HG02852 (cell line): ENCODE results near the gene SYNPO2.
"Not testable (repeated sequence)": the region's sequence is repeated elsewhere in the genome, so short reads cannot be mapped to it uniquely, and the experiment has no call there.

Experiments used
- ATAC-seq: cut with Tn5 transposase; IDR thresholded peaks from one replicate; pipeline ENCODE4 v1.9.1; 2021; ENCODE audit warnings: mild to moderate bottlenecking, moderate library complexity; ENCODE audit not compliant: unreplicated experiment

Gene SYNPO2

GRCh38 chr4:118995693-118996391 is 107.2 kb downstream of the SYNPO2 start:
- ATAC-seq = no peak

DNA sequence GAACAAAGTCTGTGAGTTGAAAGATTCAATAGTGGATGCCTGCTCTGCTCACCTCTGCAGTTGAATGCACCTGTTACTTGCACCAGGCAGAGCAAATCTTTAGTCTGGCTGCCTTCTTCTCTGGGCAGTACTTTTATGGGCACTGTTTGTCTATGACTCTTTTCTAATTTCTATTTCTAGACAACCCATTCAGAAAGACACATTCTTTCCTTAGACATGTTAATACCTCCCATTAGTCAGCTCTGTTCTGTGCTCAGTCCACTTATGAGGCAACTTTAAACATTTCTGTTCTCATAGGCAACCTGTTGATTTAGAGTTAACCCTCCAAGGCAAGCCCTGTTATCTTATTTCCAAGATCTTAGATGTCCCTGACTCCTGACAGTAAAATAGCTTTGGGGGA is 108.9 kb downstream of the SYNPO2 start:
- no peak for ATAC-seq

DNA sequence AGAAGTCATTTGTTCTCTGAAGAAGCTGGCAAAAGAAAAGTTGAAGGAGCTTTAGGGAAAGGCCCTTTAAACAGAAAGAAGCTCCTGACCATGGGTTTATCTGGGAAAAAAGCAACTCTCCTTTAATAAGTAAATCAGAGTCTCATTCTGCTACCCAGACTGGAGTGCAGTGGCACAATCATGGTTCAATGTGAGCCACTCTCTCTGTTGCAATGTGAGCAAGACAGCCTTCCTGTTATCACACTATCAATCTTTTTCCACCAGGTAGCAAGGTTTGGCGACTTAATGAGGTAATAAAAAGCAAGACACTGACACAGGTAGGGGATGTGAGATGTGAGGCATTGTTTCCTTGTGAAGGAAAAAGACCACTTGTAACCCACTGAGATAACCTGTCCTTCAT is 111.3 kb downstream of the SYNPO2 start:
- ATAC-seq = no peak

DNA sequence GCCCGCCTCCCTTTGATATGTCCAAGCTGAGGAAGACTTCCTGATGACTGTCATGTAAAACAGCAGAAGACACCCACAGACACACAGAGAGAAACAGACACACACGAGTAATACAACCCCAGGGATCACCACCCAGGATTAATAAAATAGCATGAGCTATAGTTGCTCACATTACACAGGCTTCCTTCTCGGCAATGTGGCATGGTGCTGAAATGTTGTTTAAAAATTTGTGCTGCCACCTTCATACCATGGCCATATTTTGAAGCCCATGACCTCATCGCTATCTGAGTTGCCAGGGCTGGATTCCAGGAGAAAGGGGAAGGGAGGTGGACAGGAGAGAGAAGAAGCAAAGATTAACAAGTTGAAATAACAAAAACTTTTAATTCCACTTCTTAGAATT is 111.7 kb downstream of the SYNPO2 start:
- no peak for ATAC-seq

DNA sequence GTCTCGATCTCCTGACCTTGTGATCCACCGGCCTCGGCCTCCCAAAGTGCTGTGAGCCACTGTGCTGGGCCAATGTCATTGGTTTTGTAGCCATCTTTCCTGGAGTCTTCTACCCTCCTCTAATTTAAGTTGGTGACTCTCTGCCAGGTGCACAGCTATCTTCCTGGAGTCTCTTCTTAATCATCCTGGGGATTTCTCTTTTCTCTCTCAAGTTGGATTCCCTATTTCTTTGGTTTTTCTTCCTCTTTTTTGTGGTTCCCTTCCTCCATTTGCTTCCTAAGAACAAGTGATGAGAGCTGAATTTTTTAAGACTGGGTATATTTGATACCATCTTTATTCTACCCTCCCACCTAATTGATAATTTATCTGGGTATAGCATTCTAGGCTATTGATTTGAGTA is 113.8 kb downstream of the SYNPO2 start:
- ATAC-seq = no peak

DNA sequence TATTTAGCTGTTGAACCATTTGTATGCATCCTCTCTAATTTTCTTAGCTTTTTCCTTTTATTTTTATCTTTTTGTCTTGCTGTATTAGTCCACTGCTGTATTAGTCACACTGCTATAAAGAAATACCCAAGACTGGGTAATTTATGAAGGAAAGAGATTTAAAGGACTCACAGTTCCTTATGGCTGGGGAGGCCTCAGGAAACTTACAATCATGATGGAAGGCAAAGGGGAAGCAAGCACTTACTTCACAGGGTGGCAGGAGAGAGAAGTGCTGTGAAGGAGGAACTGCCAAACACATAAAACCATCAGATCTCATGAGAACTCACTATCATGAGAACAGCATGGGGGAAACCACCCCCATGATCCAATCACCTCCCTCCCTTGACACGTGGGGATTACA is 114.3 kb downstream of the SYNPO2 start:
- ATAC-seq = not testable (repeated sequence)

- no peak for ATAC-seq
Measured at GRCh38 chr4:119005928-119006460, 117.3 kb downstream of the SYNPO2 start.

DNA sequence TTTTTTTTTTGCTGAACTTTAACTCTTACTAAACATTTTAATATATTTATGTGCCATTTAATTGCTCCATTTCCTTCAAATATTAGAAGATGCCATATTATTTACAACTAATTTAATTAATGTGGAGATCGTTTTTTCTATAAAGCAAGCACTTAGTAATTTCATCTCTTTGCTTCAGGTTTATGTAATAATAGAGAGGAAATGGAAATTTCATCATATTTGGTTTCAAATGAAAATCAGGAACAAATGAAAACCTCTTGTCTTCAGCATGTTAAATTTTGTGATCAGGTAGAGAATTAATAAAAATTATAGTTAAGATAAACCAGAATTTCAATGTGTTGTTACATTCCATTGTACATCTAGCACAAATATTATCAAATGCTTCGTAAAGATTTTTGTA is 120.1 kb downstream of the SYNPO2 start:
- no peak for ATAC-seq

- ATAC-seq = not testable (repeated sequence)
Measured at GRCh38 chr4:119010221-119010620, 121.6 kb downstream of the SYNPO2 start.

GRCh38 chr4:119010909-119011606 is 122.4 kb downstream of the SYNPO2 start:
- ATAC-seq = no peak

DNA sequence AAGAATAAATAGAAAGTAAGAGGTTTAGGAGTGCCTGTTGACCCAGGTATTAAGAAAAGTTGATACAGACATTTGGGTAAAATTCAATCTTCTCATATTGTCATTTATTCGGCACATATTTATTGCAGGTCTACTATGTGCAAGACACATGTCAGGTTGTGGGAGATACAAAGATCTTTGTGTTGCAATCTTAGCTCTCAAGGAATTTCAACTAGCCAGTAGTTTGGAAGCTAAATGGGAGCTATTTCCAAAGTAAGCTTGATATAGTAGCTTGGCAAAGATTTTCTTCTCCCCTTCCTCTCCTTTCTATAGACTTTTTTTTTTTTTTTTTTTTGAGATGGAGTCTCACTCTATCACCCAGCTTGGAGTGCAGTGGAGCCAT is 122.9 kb downstream of the SYNPO2 start:
- no peak for ATAC-seq

DNA sequence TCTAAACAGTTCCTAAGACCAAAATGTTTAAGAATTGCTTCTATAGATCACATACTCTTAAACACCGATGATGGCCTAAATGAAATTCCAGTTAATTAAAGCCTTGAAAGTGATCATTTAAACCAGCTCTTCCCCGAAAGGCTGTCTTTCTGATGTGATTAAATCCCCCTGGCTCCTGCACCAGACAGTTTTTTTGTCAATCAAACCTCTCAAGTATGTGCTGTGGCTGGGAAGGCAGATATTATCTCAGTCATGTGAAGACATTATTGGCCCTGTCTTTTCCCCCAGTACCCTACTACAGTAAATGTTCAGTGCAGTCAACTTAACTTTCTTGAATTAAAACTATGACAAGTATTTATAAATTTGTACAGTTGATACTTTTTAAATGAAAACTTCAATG is 126.0 kb downstream of the SYNPO2 start:
- no peak for ATAC-seq

DNA sequence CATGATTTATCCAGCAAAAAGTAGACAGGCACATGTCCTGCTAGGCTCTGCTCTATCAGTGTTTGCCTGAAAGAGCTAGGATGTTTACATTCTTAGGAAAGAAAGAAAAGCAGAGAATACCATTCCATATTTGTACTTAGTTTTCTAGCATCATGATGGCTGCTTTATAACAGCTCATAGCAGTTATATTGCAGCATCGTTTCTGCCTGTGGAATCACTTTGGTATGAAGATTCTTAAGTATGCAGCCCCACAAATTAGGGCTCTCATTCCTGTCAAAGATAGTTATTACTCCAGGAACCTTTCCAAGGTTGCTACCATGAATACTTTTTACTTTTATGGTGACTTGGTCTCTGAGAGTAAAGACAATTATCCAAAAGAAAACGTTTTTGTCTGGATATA is 128.0 kb downstream of the SYNPO2 start:
- ATAC-seq = no peak

DNA sequence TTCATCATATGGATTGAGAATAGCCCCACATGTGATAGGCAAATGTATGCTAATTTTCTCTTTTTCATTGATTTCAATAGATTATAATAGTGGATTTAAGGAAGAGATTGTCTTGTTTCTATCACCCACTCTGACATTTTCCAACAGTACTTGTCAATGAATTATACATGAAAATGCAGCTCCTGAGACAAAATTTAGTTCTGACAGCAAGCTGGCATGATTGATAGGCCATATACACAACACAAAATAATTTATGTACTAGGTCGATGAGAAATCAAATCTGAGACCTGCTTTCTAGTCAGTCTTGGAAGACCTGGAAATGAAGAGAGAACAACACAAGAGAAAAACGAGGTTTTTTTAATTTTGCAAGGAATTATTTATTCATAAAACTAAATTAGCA is 129.0 kb downstream of the SYNPO2 start:
- no peak for ATAC-seq

DNA sequence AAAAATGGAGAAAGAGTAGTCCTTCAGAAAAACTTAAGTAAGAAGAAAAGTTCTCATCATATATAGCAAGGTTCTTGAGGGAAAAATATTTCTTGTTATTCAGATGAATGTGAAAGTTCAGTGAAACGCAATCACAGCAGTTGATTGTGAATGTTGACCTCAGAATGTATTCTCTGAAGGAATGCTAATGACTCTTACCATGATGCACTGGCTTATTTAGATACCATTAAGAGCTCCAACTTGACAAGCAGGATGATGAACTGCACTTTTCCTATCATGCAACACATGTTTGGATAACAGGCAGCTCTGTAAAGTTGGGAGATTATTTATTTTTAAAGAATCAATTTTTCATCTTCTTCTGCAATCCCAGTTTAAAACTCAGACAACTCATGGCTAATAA is 131.5 kb downstream of the SYNPO2 start:
- no peak for ATAC-seq

GRCh38 chr4:119022520-119022919 is 133.9 kb downstream of the SYNPO2 start:
- not testable (repeated sequence) for ATAC-seq

DNA sequence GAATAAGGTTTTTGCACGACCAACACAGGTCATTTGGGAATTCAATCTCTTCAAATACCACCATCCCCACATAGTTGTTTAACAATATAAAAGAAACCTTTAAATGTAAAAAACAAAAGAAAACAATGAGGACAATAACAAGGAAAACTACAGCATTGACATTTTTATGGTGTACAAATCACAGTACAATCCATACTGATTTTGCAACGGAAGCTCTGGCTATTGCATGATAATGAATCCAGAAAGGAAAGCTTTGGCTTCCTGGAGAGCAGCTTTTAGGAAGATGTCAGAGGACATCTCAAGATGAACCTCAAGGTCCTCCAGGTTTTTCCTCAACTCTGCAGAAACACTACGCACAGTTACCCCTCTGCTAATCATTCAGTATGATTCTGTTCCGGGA is 135.4 kb downstream of the SYNPO2 start:
- ATAC-seq = no peak

GRCh38 chr4:119025420-119025819 is 136.8 kb downstream of the SYNPO2 start:
- no peak for ATAC-seq

DNA sequence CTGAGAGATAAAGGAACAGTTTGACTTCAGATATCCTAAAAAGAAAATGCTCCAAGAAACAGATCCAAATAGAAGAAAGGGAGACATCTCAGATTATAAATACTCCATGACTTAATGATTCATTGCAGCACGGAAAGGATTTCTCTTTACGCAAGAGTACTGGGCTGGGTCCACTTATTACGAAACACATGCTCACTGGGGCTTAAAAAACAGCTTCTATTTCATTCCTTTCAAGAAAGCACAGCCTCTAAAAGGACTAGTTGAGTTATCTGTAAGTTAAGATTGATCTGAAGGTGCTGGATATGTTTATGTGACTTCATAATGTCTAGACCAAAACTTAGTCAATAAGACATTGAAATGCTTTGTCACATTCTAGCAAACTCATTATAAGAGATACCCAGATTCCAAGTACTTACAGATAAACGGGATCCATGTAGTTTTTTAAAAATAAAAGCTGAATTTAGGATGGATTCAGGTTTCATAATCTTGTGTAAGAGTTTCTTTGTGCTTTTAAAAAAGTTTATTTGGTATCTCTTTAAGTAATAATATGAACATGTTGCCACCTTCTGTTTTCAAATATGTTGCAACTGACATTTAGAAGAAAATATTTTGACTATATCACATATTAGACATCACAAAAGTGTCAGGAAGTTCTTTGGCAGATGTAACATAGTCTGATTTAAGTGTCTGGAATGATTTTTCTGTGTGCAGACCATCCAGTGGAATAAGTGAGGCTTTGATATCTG is 137.4 kb downstream of the SYNPO2 start:
- no peak for ATAC-seq

- no peak for ATAC-seq
Measured at GRCh38 chr4:119026662-119027444, 138.2 kb downstream of the SYNPO2 start.

GRCh38 chr4:119027811-119028210 is 139.2 kb downstream of the SYNPO2 start:
- no peak for ATAC-seq
